Suprapubic skin (tissue), 3 donors: ENCODE data around the gene PRDX5.

Experiments used
- CTCF ChIP-seq, 2 donors: fragments of 200-600 bp in 1 of 2; fragments of 450-650 bp in 1 of 2; sonication (generic) in 1 of 2; IDR thresholded peaks; one replicate each; pipeline ENCODE4 v1.5.1; 2016 to 2019; ENCODE audit warnings: antibody characterized with exemption in 2 of 2, mild to moderate bottlenecking in 1 of 2, moderate library complexity in 1 of 2
- POLR2A ChIP-seq, 2 donors: fragments of 450-650 bp; IDR thresholded peaks; one replicate each; pipeline ENCODE4 v1.6.1; 2017; ENCODE audit warnings: antibody characterized with exemption in 2 of 2, mild to moderate bottlenecking in 2 of 2, moderate library complexity in 2 of 2

GRCh38 chr11:64296830-64297698 lies 20.9 kb upstream of the PRDX5 start:
- no peak for TF ChIP-seq CTCF (IDR thresholded peaks at IDR 0.05)
- no peak for TF ChIP-seq POLR2A (IDR thresholded peaks at IDR 0.05)
